ENCODE data around the gene SLC16A3. TPM values are rescaled to one million over a fixed set of nuclear protein-coding genes. Genes with fewer than 3 reads are reported as not detected.

The SLC16A3 gene
- total and polyA plus RNA-seq, 2 donors (not counting 1 experiment from before 2014, with no cell fraction given): 14.9 to 65.7 TPM

GRCh38 chr17:82229698-82230608 is 1.1 kb downstream of the SLC16A3 start:
- Mint-ChIP-seq H3K27ac (peak overlapping the region; percentile 73), H3K27me3 (no peaks in the 10 kb centered on the region), H3K9me3 (ENCODE audit: insufficient read depth) (no peaks in the 10 kb centered on the region), H3K4me1 (peaks cover 30% of the 10 kb centered on the region), H3K4me3 (peak overlapping the region; percentile 85)
- Histone ChIP-seq H3K4me3 (ENCODE audit: control extremely low read depth in 1 of 5, extremely low read depth in 1 of 5, insufficient read depth in 1 of 5, low read depth in 2 of 5, low read length in 4 of 5) (peak overlapping the region; percentile 31 to 69 (median 59)), H3K4me1 (ENCODE audit: control insufficient read depth in 2 of 2, insufficient read depth in 2 of 2, low read length in 2 of 2) (peaks cover 29 to 60% of the 10 kb centered on the region in 2 donors), H3K4me2 (replicated peaks; ENCODE audit: low read depth, low read length, poor library complexity, severe bottlenecking) (peak overlapping the region; percentile 99), H3K9me3 (ENCODE audit: control extremely low read depth in 1 of 3, control insufficient read depth in 2 of 3, insufficient read depth in 1 of 3, low read length in 2 of 3) (no peaks in the 10 kb centered on the region), H3K36me3 (replicated peaks in 1 of 2; ENCODE audit: control extremely low read depth in 1 of 2, control insufficient read depth in 1 of 2, extremely low read depth in 1 of 2, insufficient read depth in 2 of 2, low read length in 1 of 2) (no peaks in the 10 kb centered on the region), H3K79me2 (ENCODE audit: control insufficient read depth, insufficient read depth, low read length) (no peaks in the 10 kb centered on the region), H3K9ac (ENCODE audit: low read length) (peak overlapping the region; percentile 92), H2AFZ (ENCODE audit: insufficient read depth, low read depth, low read length, poor library complexity, severe bottlenecking) (no peak overlapping the region), H4K20me1 (ENCODE audit: control insufficient read depth, insufficient read depth, low read length, poor library complexity, severe bottlenecking) (peaks cover 34% of the 10 kb centered on the region), H3K27ac (ENCODE audit: low read length in 2 of 2) (peak overlapping the region; percentile 24 to 71), H3K27me3 (replicated peaks in 1 of 4; ENCODE audit: control extremely low read depth in 1 of 4, control insufficient read depth in 3 of 4, insufficient read depth in 4 of 4, low read length in 3 of 4) (no peaks in the 10 kb centered on the region)
- TF ChIP-seq EZH2 (IDR thresholded peaks at IDR 0.05; ENCODE audit: borderline replicate concordance, insufficient read depth, low read depth, low read length, poor library complexity, severe bottlenecking): no peak
- no peak for TF ChIP-seq CTCF (IDR thresholded peaks at IDR 0.05)
- no peak for DNase-seq
- POLR2A ChIA-PET: interaction anchor here (0.6 to 3.2 kb wide), 7 partner anchors 12 to 358 kb away, joined by 3 to 46 read pairs (median 11); partner anchors contain the start of genes CCDC57 and CSNK1D
- WGBS (ENCODE audit: insufficient coverage): 84% methylated on average over 25 of the region's 28 CpGs
- CTCF ChIA-PET: interaction anchor here (0.6 to 2.3 kb wide), 4 partner anchors 9 to 24 kb away, joined by 3 to 8 read pairs (median 6); no protein-coding TSS in a partner anchor
- intact Hi-C loops (cut with micrococcal nuclease): loop anchor here (2.0 kb wide), 2 partner anchors 43 to 219 kb away; partner anchors contain the start of gene CSNK1D
- ATAC-seq (ENCODE audit: low read depth): no peak

Data from B cell (primary cell).